GM12878 (cell line): ENCODE results near the gene CD300H. TPM values are rescaled to one million over a fixed set of nuclear protein-coding genes. Genes with fewer than 3 reads are reported as not detected.

ENCODE experiments used
- ATAC-seq: fragments of 200-7000 bp; cut with Tn5 transposase; 3 replicates; pipeline ENCODE4 v1.9.1; 2020; ENCODE audit warnings: mild to moderate bottlenecking, moderate library complexity
- BruUV-seq: library from RNA; stranded (reverse); fragments of 400-500 nt; replicated peaks from 2 replicates; lab custom pipeline; 2021; lab: Mats Ljungman, UMichigan
- CTCF ChIA-PET: fragments of 300-600 bp; sonication (Branson Sonifier 250); formaldehyde crosslinking; extraction: SDS; loops from one replicate; lab custom pipeline; 2021; ENCODE audit warnings: inconsistent platforms; lab: Yijun Ruan, JAX
- POLR2A ChIA-PET: fragments of 350-600 bp; formaldehyde crosslinking; extraction: SDS; loops from one replicate; lab custom pipeline; 2021; ENCODE audit warnings: inconsistent platforms; lab: Charles Lee
- RAD21 ChIA-PET: fragments of 300-600 bp; sonication (Branson Sonifier 250); formaldehyde crosslinking; loops from one replicate; lab custom pipeline; 2023; ENCODE audit warnings: antibody characterized with exemption; ENCODE audit not compliant: unreplicated experiment; lab: Charles Lee
- SMC1A ChIA-PET: fragments of 300-600 bp; sonication (Branson Sonifier 250); formaldehyde crosslinking; loops from one replicate; lab custom pipeline; 2023; ENCODE audit not compliant: unreplicated experiment, uncharacterized antibody; lab: Charles Lee
- DNase-seq: peaks from one replicate; pipeline ENCODE4 v3.0.0-alpha.2; 2011; ENCODE audit warnings: low read depth, low spot score
- FAIRE-seq: peaks from 3 replicates; lab custom pipeline; 2011; peaks lifted over from hg19 to GRCh38; lab: Jason Lieb, UNC
- H2AFZ ChIP-seq: 2 replicates; pipeline ENCODE4 v1.6.0; 2011; ENCODE audit warnings: low read depth, low read length, control low read depth; ENCODE audit not compliant: control insufficient read depth
- H3K27ac ChIP-seq: 2 replicates; pipeline ENCODE4 v1.5.1; 2011; ENCODE audit warnings: control low read depth; ENCODE audit not compliant: control insufficient read depth, insufficient read depth
- H3K27me3 ChIP-seq, 2 experiments: replicated peaks in 1 of 2; 2 replicates each; pipeline versions ENCODE4 v1.6.0 to v1.6.1; 2011; ENCODE audit warnings: low read length in 1 of 2; ENCODE audit not compliant: control insufficient read depth in 2 of 2, insufficient read depth in 2 of 2
- H3K36me3 ChIP-seq, 2 experiments: 2 replicates each; pipeline ENCODE4 v1.5.1; 2011; ENCODE audit warnings: low read length in 1 of 2; ENCODE audit not compliant: control insufficient read depth in 2 of 2, insufficient read depth in 2 of 2
- H3K4me1 ChIP-seq: 2 replicates; pipeline ENCODE4 v1.6.1; 2011; ENCODE audit warnings: mild to moderate bottlenecking, low read length, moderate library complexity, mixed read lengths; ENCODE audit not compliant: control insufficient read depth, insufficient read depth
- H3K4me2 ChIP-seq: 2 replicates; pipeline ENCODE4 v1.6.0; 2011; ENCODE audit warnings: control low read depth; ENCODE audit not compliant: control insufficient read depth, insufficient read depth
- H3K4me3 ChIP-seq: fragments of 200-600 bp; sonication (generic); 2 replicates; pipeline ENCODE4 v1.5.1; 2016
- H3K79me2 ChIP-seq: 2 replicates; pipeline ENCODE4 v1.6.0; 2011; ENCODE audit warnings: low read length; ENCODE audit not compliant: control insufficient read depth, insufficient read depth
- H3K9ac ChIP-seq: 2 replicates; pipeline ENCODE4 v1.8.0; 2011; ENCODE audit warnings: low read length, control low read depth, mixed read lengths; ENCODE audit not compliant: control insufficient read depth, insufficient read depth
- H3K9me3 ChIP-seq: replicated peaks from 3 replicates; pipeline ENCODE4 v1.5.1; 2011; ENCODE audit warnings: mild to moderate bottlenecking, low read length; ENCODE audit not compliant: control insufficient read depth, insufficient read depth
- H4K20me1 ChIP-seq: 2 replicates; pipeline ENCODE4 v1.6.0; 2011; ENCODE audit not compliant: control insufficient read depth, insufficient read depth
- CBX5 ChIP-seq: sonication (generic); IDR thresholded peaks from 2 replicates; pipeline ENCODE4 v1.6.1; 2016; ENCODE audit warnings: low read depth, moderate library complexity, mild to moderate bottlenecking, inconsistent platforms
- CHD2 ChIP-seq: IDR thresholded peaks from 2 replicates; pipeline ENCODE4 v1.6.1; 2011; ENCODE audit warnings: low read depth, low read length, improper control_type of control experiment, borderline replicate concordance
- HCFC1 ChIP-seq: fragments of 150-350 bp; IDR thresholded peaks from 2 replicates; pipeline ENCODE4 v1.6.1; 2014; ENCODE audit warnings: low read length
- KDM1A ChIP-seq: fragments of 200-600 bp; sonication (generic); IDR thresholded peaks from 2 replicates; pipeline ENCODE4 v1.6.1; 2016; ENCODE audit warnings: borderline replicate concordance
- NR2C1 ChIP-seq: fragments of 450-650 bp; IDR thresholded peaks from 2 replicates; pipeline ENCODE4 v1.6.1; 2017; ENCODE audit warnings: antibody characterized with exemption, mild to moderate bottlenecking, moderate library complexity
- RELA ChIP-seq: fragments of 450-650 bp; IDR thresholded peaks from 2 replicates; pipeline ENCODE4 v1.8.0; 2014; ENCODE audit warnings: borderline replicate concordance; ENCODE audit not compliant: partially characterized antibody
- SUZ12 ChIP-seq: fragments of 200-600 bp; sonication (generic); IDR thresholded peaks from one replicate; pipeline ENCODE4 v1.6.1; 2018; ENCODE audit warnings: antibody characterized with exemption, mild to moderate bottlenecking; ENCODE audit not compliant: unreplicated experiment
- WRNIP1 ChIP-seq: IDR thresholded peaks from 2 replicates; pipeline ENCODE4 v1.6.1; 2011; ENCODE audit warnings: low read depth, low read length, improper control_type of control experiment, borderline replicate concordance
- YY1 ChIP-seq: IDR thresholded peaks from 2 replicates; pipeline ENCODE4 v1.6.1; 2011; ENCODE audit warnings: low read depth, mild to moderate bottlenecking, low read length
- ZNF217 ChIP-seq: fragments of 450-650 bp; IDR thresholded peaks from 2 replicates; pipeline ENCODE4 v1.6.1; 2017; ENCODE audit warnings: antibody characterized with exemption, mild to moderate bottlenecking
- WGBS: methylation state at CpG from one replicate; pipeline ENCODE4 v1.1.6; 2016; ENCODE audit warnings: low lambda C conversion rate; ENCODE audit not compliant: insufficient replicate concordance, insufficient coverage; ENCODE audit errors: missing lambda C conversion rate; 5-methylcytosine and 5-hydroxymethylcytosine counted together
- in situ Hi-C: fragments of 300-500 bp; cut with MboI; formaldehyde crosslinking; loops from 9 replicates; pipeline ENCODE4 v1.14.3; 2018; ENCODE audit warnings: mixed read lengths
- intact Hi-C: fragments of 100-400 bp; cut with micrococcal nuclease; formaldehyde crosslinking; loops from one replicate; pipeline ENCODE4 v1.14.2; 2022; ENCODE audit not compliant: unreplicated experiment
- polyA plus RNA-seq, 11 experiments: library from polyadenylated mRNA; depleted of rRNA in 4 of 11; unstranded in 6 of 11; stranded (reverse) in 5 of 11; fragments of >200 nt; fragmentation: Nextera tagmentation in 4 of 11; fragmentation: Illumina TruSeq in 1 of 11; extraction: Ambion mirVana in 4 of 11; extraction: Trizol in 1 of 11; gene quantifications; 1 replicate in 1 of 11; 2 replicates in 10 of 11; pipeline versions ENCODE4 v1.2.1 to v1.2.3, GENCODE V29; 2011 to 2016; ENCODE audit warnings: inconsistent platforms in 2 of 11, missing spikeins in 2 of 11, low read depth in 1 of 11
- total RNA-seq, 4 experiments: library from RNA; depleted of rRNA in 3 of 4; stranded (reverse); fragments of >200 nt in 3 of 4; fragmentation: Illumina TruSeq in 1 of 4; extraction: Trizol in 1 of 4; gene quantifications; 2 replicates each; pipeline versions ENCODE4 v1.2.1 to v1.2.3, GENCODE V29; 2013 to 2021
- TF ChIP-seq, protein P1 (sequence below): fragments of 450-650 bp; formaldehyde crosslinking; IDR thresholded peaks from 2 replicates; pipeline ENCODE4 v1.4.0; 2020; ENCODE audit warnings: mild to moderate bottlenecking, moderate library complexity

Gene CD300H
- total and polyA plus RNA-seq, 10 of the 15 experiments (the other 5 are each of a cell fraction or from before 2014, with no cell fraction given) = not detected

DNA sequence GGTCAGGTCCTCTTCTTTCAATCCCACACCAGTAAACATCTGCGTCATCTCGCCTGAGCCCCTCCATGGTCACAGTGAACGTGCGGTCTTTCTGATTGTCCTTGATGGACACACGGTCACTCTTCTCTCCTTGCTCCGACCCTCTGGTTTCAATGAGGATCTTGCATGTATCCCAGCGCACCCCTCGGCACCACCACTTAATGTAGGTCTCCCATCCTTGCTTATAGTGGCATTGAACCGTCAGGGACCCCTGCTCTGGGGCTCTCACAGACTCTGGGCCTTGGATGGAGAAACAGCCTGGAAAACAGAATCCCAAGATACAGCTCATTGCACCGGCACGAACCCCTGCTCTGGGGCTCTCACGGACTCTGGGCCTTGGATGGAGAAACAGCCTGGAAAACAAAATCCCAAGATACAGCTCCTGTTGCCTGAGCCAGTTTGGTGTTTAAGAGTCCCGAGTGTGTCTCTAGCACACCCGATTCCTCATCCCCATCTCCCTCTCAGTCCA lies 41.5 kb downstream of the CD300H start:
- Histone ChIP-seq H3K4me2 (no peak overlapping the region), H2AFZ (no peak overlapping the region), H3K4me1 (peaks cover 9% of the 10 kb centered on the region), H3K9me3 (no peaks in the 10 kb centered on the region; the same call in 2 of the 3 replicates)
- RAD21 ChIA-PET = interaction anchor here (1.1 to 4.7 kb wide), 3 partner anchors 13 to 146 kb away, joined by 3 to 22 read pairs (median 11); no protein-coding TSS in a partner anchor
- no peak for ATAC-seq
- SMC1A ChIA-PET = interaction anchor here (1.2 kb wide), 1 partner anchor 30 kb away, joined by 4 read pairs; no protein-coding TSS in a partner anchor
- no TSS peak for BruUV-seq
- CTCF ChIA-PET = interaction anchor here (0.7 to 2.6 kb wide), 4 partner anchors 26 to 158 kb away, joined by 3 to 10 read pairs (median 4); no protein-coding TSS in a partner anchor
- TF ChIP-seq NR2C1 (no peak), RELA (no peak), KDM1A (no peak), YY1 (no peak), CHD2 (no peak), SUZ12 (no peak), ZNF217 (no peak), CBX5 (no peak), HCFC1 (no peak), WRNIP1 (no peak)
- TF ChIP-seq, protein P1, sequence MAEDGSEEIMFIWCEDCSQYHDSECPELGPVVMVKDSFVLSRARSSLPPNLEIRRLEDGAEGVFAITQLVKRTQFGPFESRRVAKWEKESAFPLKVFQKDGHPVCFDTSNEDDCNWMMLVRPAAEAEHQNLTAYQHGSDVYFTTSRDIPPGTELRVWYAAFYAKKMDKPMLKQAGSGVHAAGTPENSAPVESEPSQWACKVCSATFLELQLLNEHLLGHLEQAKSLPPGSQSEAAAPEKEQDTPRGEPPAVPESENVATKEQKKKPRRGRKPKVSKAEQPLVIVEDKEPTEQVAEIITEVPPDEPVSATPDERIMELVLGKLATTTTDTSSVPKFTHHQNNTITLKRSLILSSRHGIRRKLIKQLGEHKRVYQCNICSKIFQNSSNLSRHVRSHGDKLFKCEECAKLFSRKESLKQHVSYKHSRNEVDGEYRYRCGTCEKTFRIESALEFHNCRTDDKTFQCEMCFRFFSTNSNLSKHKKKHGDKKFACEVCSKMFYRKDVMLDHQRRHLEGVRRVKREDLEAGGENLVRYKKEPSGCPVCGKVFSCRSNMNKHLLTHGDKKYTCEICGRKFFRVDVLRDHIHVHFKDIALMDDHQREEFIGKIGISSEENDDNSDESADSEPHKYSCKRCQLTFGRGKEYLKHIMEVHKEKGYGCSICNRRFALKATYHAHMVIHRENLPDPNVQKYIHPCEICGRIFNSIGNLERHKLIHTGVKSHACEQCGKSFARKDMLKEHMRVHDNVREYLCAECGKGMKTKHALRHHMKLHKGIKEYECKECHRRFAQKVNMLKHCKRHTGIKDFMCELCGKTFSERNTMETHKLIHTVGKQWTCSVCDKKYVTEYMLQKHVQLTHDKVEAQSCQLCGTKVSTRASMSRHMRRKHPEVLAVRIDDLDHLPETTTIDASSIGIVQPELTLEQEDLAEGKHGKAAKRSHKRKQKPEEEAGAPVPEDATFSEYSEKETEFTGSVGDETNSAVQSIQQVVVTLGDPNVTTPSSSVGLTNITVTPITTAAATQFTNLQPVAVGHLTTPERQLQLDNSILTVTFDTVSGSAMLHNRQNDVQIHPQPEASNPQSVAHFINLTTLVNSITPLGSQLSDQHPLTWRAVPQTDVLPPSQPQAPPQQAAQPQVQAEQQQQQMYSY (CRISPR knock-in tag) = no peak
- TF ChIP-seq, all 136 proteins: peak for 0
- no peak overlapping the region for H3K4me3 ChIP-seq
- DNase-seq = no peak
- no peaks in the 10 kb centered on the region for H3K36me3 ChIP-seq
- intact Hi-C loops = no loop called here
- H3K79me2 ChIP-seq = no peaks in the 10 kb centered on the region
- H4K20me1 ChIP-seq = no peaks in the 10 kb centered on the region
- no peak overlapping the region for H3K27ac ChIP-seq
- WGBS = 57% methylated on average over 14 of the region's 14 CpGs
- POLR2A ChIA-PET = interaction anchor here (0.6 kb wide), 1 partner anchor 57 kb away, joined by 3 read pairs; no protein-coding TSS in a partner anchor
- in situ Hi-C loops = no loop called here
- FAIRE-seq = no peak
- H3K9ac ChIP-seq = no peak overlapping the region
- no peaks in the 10 kb centered on the region; a peak in 1 of 4 replicates for H3K27me3 ChIP-seq
